PC-3 (cell line): ENCODE data around the gene CAMKK2. TPM values are rescaled to one million over a fixed set of nuclear protein-coding genes. Genes with fewer than 3 reads are reported as not detected.

Experiments used
- ATAC-seq: fragments of 200-7000 bp; cut with Tn5 transposase; 2 replicates; pipeline ENCODE4 v1.9.1; 2020; ENCODE audit warnings: mild to moderate bottlenecking, moderate library complexity
- BruUV-seq: library from RNA; stranded (reverse); fragments of 400-500 nt; replicated peaks from 2 replicates; lab custom pipeline; 2021; lab: Mats Ljungman, UMichigan
- CTCF ChIA-PET: fragments of 300-600 bp; sonication (Branson Sonifier 250); formaldehyde crosslinking; loops from one replicate; lab custom pipeline; 2022; ENCODE audit warnings: antibody characterized with exemption; lab: Charles Lee
- POLR2A ChIA-PET: fragments of 300-600 bp; sonication (Branson Sonifier 250); formaldehyde crosslinking; loops from one replicate; lab custom pipeline; 2022; ENCODE audit warnings: antibody characterized with exemption; ENCODE audit not compliant: unreplicated experiment; lab: Charles Lee
- DNase-seq: peaks from one replicate; pipeline ENCODE4 v3.0.0-alpha.2; 2015
- H2AFZ ChIP-seq: fragments of 300-600 bp; sonication (generic); 2 replicates; pipeline ENCODE4 v1.6.0; 2016; ENCODE audit warnings: antibody characterized with exemption, low read length
- H3F3A ChIP-seq: fragments of 300-600 bp; sonication (generic); one replicate; pipeline ENCODE4 v1.6.0; 2017; ENCODE audit warnings: antibody characterized with exemption, low read length, control low read depth, mild to moderate bottlenecking; ENCODE audit not compliant: unreplicated experiment
- H3K27ac ChIP-seq: fragments of 300-600 bp; sonication (generic); 2 replicates; pipeline ENCODE4 v1.5.1; 2016; ENCODE audit warnings: mild to moderate bottlenecking, low read length
- H3K27me3 ChIP-seq: fragments of 300-600 bp; sonication (generic); 2 replicates; pipeline ENCODE4 v1.6.1; 2016; ENCODE audit warnings: low read length, mixed read lengths
- H3K36me3 ChIP-seq: fragments of 300-600 bp; sonication (generic); 2 replicates; pipeline ENCODE4 v1.6.1; 2016; ENCODE audit warnings: low read depth, mixed run types, low read length, mixed read lengths
- H3K4me1 ChIP-seq: fragments of 300-600 bp; sonication (generic); 2 replicates; pipeline ENCODE4 v1.5.1; 2016; ENCODE audit warnings: low read length; ENCODE audit not compliant: insufficient read depth
- H3K4me2 ChIP-seq: fragments of 300-600 bp; sonication (generic); 2 replicates; pipeline ENCODE4 v1.6.0; 2016; ENCODE audit warnings: low read length
- H3K4me3 ChIP-seq: fragments of 300-600 bp; sonication (generic); 2 replicates; pipeline ENCODE4 v1.5.1; 2016; ENCODE audit warnings: mild to moderate bottlenecking, low read length, mixed read lengths
- H3K79me2 ChIP-seq: fragments of 300-600 bp; sonication (generic); 2 replicates; pipeline ENCODE4 v1.6.1; 2017; ENCODE audit warnings: low read length, mixed read lengths
- H3K9ac ChIP-seq: fragments of 300-600 bp; sonication (generic); 2 replicates; pipeline ENCODE4 v1.6.0; 2016; ENCODE audit warnings: mild to moderate bottlenecking, low read length
- H3K9me2 ChIP-seq: fragments of 300-600 bp; sonication (generic); replicated peaks from 2 replicates; pipeline ENCODE4 v1.6.1; 2016; ENCODE audit warnings: mixed run types, low read length, mixed read lengths
- H3K9me3 ChIP-seq: fragments of 300-600 bp; sonication (generic); 2 replicates; pipeline ENCODE4 v1.6.1; 2016; ENCODE audit warnings: low read length, mixed read lengths
- H4K20me1 ChIP-seq: fragments of 300-600 bp; sonication (generic); 2 replicates; pipeline ENCODE4 v1.6.1; 2016; ENCODE audit warnings: low read length, mixed read lengths
- EZH2 ChIP-seq: fragments of 300-600 bp; sonication (generic); IDR thresholded peaks from one replicate; pipeline ENCODE4 v1.6.1; 2017; ENCODE audit warnings: antibody characterized with exemption, mild to moderate bottlenecking, low read length; ENCODE audit not compliant: unreplicated experiment
- EZH2phosphoT487 ChIP-seq: fragments of 300-600 bp; sonication (generic); IDR thresholded peaks from 2 replicates; pipeline ENCODE4 v1.6.1; 2018; ENCODE audit warnings: mild to moderate bottlenecking, antibody characterized with exemption, low read length, borderline replicate concordance
- intact Hi-C: fragments of 100-400 bp; cut with micrococcal nuclease; formaldehyde crosslinking; loops from 2 replicates; pipeline ENCODE4 v1.9.0; 2023
- total RNA-seq: library from RNA; depleted of rRNA; stranded (reverse); fragments of >200 nt; gene quantifications from 2 replicates; pipeline ENCODE4 v1.2.3, GENCODE V29; 2014
- TF ChIP-seq, protein P1 (sequence below): fragments of 300-600 bp; sonication (generic); conservative IDR thresholded peaks from 2 replicates; pipeline ENCODE4 v1.5.1; 2017; ENCODE audit warnings: antibody characterized with exemption, low read depth, mild to moderate bottlenecking, low read length

Gene CAMKK2
- total RNA-seq, 1 experiment from 2014 or later: 26.5 TPM

- no peaks in the 10 kb centered on the region for H3K9me2 ChIP-seq
- ChIA-PET CTCF (no interaction called here), POLR2A (no interaction called here)
- no peaks in the 10 kb centered on the region for H4K20me1 ChIP-seq
- H3K4me2 ChIP-seq: no peak overlapping the region
- no peaks in the 10 kb centered on the region for H3K36me3 ChIP-seq
- H2AFZ ChIP-seq: no peak overlapping the region
- DNase-seq (no peak), ATAC-seq (no peak)
- intact Hi-C loops: no loop called here
- H3K27ac ChIP-seq: no peak overlapping the region
- no peaks in the 10 kb centered on the region for H3F3A ChIP-seq
- H3K4me3 ChIP-seq: no peak overlapping the region
- H3K27me3 ChIP-seq: no peaks in the 10 kb centered on the region
- H3K79me2 ChIP-seq: no peaks in the 10 kb centered on the region
- peaks cover 10% of the 10 kb centered on the region for H3K4me1 ChIP-seq
- no peak overlapping the region for H3K9ac ChIP-seq
- TF ChIP-seq EZH2: no peak
- TF ChIP-seq EZH2phosphoT487: no peak
- TF ChIP-seq, protein P1, sequence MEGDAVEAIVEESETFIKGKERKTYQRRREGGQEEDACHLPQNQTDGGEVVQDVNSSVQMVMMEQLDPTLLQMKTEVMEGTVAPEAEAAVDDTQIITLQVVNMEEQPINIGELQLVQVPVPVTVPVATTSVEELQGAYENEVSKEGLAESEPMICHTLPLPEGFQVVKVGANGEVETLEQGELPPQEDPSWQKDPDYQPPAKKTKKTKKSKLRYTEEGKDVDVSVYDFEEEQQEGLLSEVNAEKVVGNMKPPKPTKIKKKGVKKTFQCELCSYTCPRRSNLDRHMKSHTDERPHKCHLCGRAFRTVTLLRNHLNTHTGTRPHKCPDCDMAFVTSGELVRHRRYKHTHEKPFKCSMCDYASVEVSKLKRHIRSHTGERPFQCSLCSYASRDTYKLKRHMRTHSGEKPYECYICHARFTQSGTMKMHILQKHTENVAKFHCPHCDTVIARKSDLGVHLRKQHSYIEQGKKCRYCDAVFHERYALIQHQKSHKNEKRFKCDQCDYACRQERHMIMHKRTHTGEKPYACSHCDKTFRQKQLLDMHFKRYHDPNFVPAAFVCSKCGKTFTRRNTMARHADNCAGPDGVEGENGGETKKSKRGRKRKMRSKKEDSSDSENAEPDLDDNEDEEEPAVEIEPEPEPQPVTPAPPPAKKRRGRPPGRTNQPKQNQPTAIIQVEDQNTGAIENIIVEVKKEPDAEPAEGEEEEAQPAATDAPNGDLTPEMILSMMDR: no peak
- BruUV-seq: no TSS peak
- no peaks in the 10 kb centered on the region for H3K9me3 ChIP-seq
Measured at GRCh38 chr12:121222847-121223246, 73.7 kb downstream of the CAMKK2 start.

DNA sequence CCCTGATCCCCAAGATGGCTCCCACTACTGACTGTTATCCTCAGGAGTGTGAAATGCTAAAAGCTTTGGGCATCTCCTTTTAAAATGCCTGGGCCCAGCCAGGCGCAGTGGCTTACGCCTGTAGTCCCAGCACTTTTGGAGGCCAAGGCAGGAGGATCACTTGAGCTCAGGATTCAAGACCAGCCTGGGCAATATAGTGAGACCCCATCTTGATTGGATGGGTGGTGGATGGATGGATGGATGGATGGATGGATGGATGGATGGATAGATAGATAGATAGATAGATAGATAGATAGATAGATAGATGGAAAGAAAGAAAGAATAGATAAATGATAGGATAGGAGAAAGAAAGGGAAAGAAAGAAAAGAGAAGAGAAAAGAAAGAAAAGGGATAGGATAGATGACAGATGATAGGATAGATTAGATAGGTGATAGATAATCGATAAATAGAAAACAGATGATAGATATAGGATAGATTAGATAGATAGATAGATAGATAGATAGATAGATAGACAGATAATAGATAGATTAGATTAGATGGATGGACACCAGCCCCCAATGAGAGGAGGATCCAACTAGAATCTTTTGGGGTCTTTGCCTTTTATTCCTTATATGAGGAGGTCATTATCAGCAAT, 77.0 kb downstream of the CAMKK2 start:
- H3K79me2 ChIP-seq: peaks cover 7% of the 10 kb centered on the region; the same call in 1 of the 2 replicates
- intact Hi-C loops: no loop called here
- BruUV-seq: no TSS peak
- H3K36me3 ChIP-seq: no peaks in the 10 kb centered on the region
- H3K4me3 ChIP-seq: no peak overlapping the region
- no peaks in the 10 kb centered on the region for H3K9me3 ChIP-seq
- TF ChIP-seq, protein P1: no peak
- no peak for TF ChIP-seq EZH2phosphoT487
- no peak for TF ChIP-seq EZH2
- peaks cover 26% of the 10 kb centered on the region for H3K4me1 ChIP-seq
- no peak overlapping the region for H3K27ac ChIP-seq
- ChIA-PET CTCF (no interaction called here), POLR2A (no interaction called here)
- no peaks in the 10 kb centered on the region for H3K9me2 ChIP-seq
- H2AFZ ChIP-seq: no peak overlapping the region
- DNase-seq (no peak), ATAC-seq (no peak)
- no peaks in the 10 kb centered on the region for H3K27me3 ChIP-seq
- H3K4me2 ChIP-seq: no peak overlapping the region
- H3K9ac ChIP-seq: no peak overlapping the region
- no peaks in the 10 kb centered on the region for H3F3A ChIP-seq
- no peaks in the 10 kb centered on the region for H4K20me1 ChIP-seq

- no peaks in the 10 kb centered on the region for H4K20me1 ChIP-seq
- H3K79me2 ChIP-seq: peaks cover 7% of the 10 kb centered on the region; the same call in 1 of the 2 replicates
- no peaks in the 10 kb centered on the region for H3K9me2 ChIP-seq
- no peaks in the 10 kb centered on the region for H3F3A ChIP-seq
- H2AFZ ChIP-seq: no peak overlapping the region
- H3K4me2 ChIP-seq: no peak overlapping the region
- TF ChIP-seq EZH2phosphoT487 (no peak), EZH2 (no peak)
- TF ChIP-seq, protein P1: no peak
- ATAC-seq: no peak
- H3K4me1 ChIP-seq: peaks cover 32% of the 10 kb centered on the region
- H3K9ac ChIP-seq: no peak overlapping the region
- no TSS peak for BruUV-seq
- CTCF ChIA-PET: no interaction called here
- intact Hi-C loops: no loop called here
- POLR2A ChIA-PET: no interaction called here
- no peaks in the 10 kb centered on the region for H3K36me3 ChIP-seq
- H3K27ac ChIP-seq: no peak overlapping the region
- H3K27me3 ChIP-seq: no peaks in the 10 kb centered on the region
- no peak for DNase-seq
- no peak overlapping the region for H3K4me3 ChIP-seq
- H3K9me3 ChIP-seq: no peaks in the 10 kb centered on the region
Measured at GRCh38 chr12:121218588-121219352, 77.7 kb downstream of the CAMKK2 start.
